LNCAP (cell line): ENCODE measurements around the gene C16orf92.

Experiments
- TF ChIP-seq, protein P1 (sequence below): fragments of 450-650 bp; IDR thresholded peaks from 2 replicates; pipeline ENCODE4 v1.5.1; 2017; ENCODE audit warnings: mild to moderate bottlenecking

The C16orf92 gene

GRCh38 chr16:30030011-30030685, 7.2 kb downstream of the C16orf92 start:
- TF ChIP-seq, protein P1, sequence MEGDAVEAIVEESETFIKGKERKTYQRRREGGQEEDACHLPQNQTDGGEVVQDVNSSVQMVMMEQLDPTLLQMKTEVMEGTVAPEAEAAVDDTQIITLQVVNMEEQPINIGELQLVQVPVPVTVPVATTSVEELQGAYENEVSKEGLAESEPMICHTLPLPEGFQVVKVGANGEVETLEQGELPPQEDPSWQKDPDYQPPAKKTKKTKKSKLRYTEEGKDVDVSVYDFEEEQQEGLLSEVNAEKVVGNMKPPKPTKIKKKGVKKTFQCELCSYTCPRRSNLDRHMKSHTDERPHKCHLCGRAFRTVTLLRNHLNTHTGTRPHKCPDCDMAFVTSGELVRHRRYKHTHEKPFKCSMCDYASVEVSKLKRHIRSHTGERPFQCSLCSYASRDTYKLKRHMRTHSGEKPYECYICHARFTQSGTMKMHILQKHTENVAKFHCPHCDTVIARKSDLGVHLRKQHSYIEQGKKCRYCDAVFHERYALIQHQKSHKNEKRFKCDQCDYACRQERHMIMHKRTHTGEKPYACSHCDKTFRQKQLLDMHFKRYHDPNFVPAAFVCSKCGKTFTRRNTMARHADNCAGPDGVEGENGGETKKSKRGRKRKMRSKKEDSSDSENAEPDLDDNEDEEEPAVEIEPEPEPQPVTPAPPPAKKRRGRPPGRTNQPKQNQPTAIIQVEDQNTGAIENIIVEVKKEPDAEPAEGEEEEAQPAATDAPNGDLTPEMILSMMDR = no peak

- TF ChIP-seq, protein P1 = no peak
These were observed 7.9 kb downstream of the C16orf92 start, which contains the start of gene TLCD3B for GRCh38 chr16:30030841-30031413. TSS of gene TLCD3B (minus strand) at chr16:30031271. CDS start at chr16:30030527, 744 bp downstream.

GRCh38 chr16:30031477-30031918, 8.5 kb downstream of the C16orf92 start:
- TF ChIP-seq, protein P1 = no peak

GRCh38 chr16:30032083-30032819, 9.3 kb downstream of the C16orf92 start:
- TF ChIP-seq, protein P1 = peak; percentile 88

DNA sequence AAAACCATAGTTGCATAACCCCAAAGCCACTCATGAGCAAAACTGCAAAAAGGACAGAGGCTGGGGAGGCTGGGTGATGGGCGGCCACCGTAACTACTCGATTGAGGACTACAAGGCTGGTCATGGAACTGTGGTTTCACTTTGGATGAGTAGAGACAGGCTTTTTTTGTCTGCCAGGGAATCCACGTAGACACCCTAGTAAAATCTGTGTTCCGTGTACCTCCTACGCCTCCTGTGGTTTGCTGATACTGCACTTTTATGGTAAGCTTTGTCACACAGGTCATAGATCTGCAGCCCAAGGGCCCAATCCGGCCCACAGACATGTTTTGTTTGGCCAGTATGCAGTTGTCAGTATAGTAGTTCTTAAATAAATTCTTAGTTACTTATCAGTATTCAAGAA, 10.3 kb downstream of the C16orf92 start:
- TF ChIP-seq, protein P1 = no peak

DNA sequence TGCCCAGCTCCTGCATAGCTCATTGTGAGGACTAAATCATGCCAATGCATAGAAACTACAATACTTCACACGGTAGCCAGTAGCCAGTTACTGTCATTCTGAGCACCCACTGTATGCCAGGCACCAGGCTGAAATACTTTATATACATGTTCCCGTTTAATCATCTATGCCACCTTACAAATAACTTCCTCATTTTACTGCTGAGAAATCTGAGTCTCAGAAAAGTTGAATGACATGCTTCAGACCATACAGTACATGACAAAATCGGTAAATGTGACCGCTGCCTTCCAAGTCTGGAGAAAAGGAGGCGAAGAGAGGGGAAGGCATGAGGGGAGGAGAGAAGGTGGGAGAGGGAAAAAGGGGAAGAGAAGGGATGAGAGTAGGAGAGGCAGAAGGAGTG, 17.2 kb downstream of the C16orf92 start:
- TF ChIP-seq, protein P1 = no peak

GRCh38 chr16:30041841-30042240, 18.8 kb downstream of the C16orf92 start:
- TF ChIP-seq, protein P1 = peak; percentile 42
